ENCODE data around the gene PLEKHA1.

- TF ChIP-seq, protein P1, sequence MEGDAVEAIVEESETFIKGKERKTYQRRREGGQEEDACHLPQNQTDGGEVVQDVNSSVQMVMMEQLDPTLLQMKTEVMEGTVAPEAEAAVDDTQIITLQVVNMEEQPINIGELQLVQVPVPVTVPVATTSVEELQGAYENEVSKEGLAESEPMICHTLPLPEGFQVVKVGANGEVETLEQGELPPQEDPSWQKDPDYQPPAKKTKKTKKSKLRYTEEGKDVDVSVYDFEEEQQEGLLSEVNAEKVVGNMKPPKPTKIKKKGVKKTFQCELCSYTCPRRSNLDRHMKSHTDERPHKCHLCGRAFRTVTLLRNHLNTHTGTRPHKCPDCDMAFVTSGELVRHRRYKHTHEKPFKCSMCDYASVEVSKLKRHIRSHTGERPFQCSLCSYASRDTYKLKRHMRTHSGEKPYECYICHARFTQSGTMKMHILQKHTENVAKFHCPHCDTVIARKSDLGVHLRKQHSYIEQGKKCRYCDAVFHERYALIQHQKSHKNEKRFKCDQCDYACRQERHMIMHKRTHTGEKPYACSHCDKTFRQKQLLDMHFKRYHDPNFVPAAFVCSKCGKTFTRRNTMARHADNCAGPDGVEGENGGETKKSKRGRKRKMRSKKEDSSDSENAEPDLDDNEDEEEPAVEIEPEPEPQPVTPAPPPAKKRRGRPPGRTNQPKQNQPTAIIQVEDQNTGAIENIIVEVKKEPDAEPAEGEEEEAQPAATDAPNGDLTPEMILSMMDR (IDR thresholded peaks at IDR 0.05; ENCODE audit: low read depth, low read length) = no peak
- no peak for TF ChIP-seq MAX (IDR thresholded peaks at IDR 0.05; ENCODE audit: low read depth, low read length)
- no peak for TF ChIP-seq POLR2A (IDR thresholded peaks at IDR 0.05; ENCODE audit: extremely low read depth, insufficient read length)
Measured at GRCh38 chr10:122422266-122422989, 47.9 kb downstream of the PLEKHA1 start.

Measured in NB4 (cell line).